C4-2B (cell line): ENCODE data around the gene ADGRF1.

Source experiments
- H3K27ac ChIP-seq: fragments of 450-650 bp; 2 replicates; pipeline ENCODE4 v1.5.1; 2017
- CTCF ChIP-seq: fragments of 450-650 bp; conservative IDR thresholded peaks from 2 replicates; pipeline ENCODE4 v1.5.1; 2017; ENCODE audit warnings: mild to moderate bottlenecking
- ZFX ChIP-seq: fragments of 450-650 bp; IDR thresholded peaks from 2 replicates; pipeline ENCODE4 v1.6.1; 2017

ADGRF1 gene

GRCh38 chr6:46973029-46973428, 69.1 kb downstream of the ADGRF1 start:
- TF ChIP-seq ZFX (no peak), CTCF (no peak)
- no peak overlapping the region for H3K27ac ChIP-seq

GRCh38 chr6:46972531-46972930, 69.6 kb downstream of the ADGRF1 start:
- H3K27ac ChIP-seq, result no peak overlapping the region

GRCh38 chr6:46969206-46969605, 72.9 kb downstream of the ADGRF1 start:
- H3K27ac ChIP-seq, result no peak overlapping the region
- TF ChIP-seq CTCF, result no peak
- no peak for TF ChIP-seq ZFX

More at GRCh38 chr6:46972531-46972930, 69.6 kb downstream of the ADGRF1 start:
- TF ChIP-seq CTCF (no peak), ZFX (no peak)

- TF ChIP-seq ZFX (no peak), CTCF (no peak)
- H3K27ac ChIP-seq, result no peak overlapping the region
Measured at GRCh38 chr6:46967826-46968349, 74.2 kb downstream of the ADGRF1 start.

- TF ChIP-seq CTCF (no peak), ZFX (no peak)
- H3K27ac ChIP-seq, result no peak overlapping the region
Measured at GRCh38 chr6:46964716-46965519, 77.2 kb downstream of the ADGRF1 start.

GRCh38 chr6:46963626-46964025, 78.5 kb downstream of the ADGRF1 start:
- H3K27ac ChIP-seq, result no peak overlapping the region
- TF ChIP-seq CTCF, result no peak
- TF ChIP-seq ZFX, result no peak

GRCh38 chr6:46963039-46963438, 79.1 kb downstream of the ADGRF1 start:
- TF ChIP-seq CTCF (no peak), ZFX (no peak)
- no peak overlapping the region for H3K27ac ChIP-seq
